ENCODE measurements around the gene NRG4. TPM values are rescaled to one million over a fixed set of nuclear protein-coding genes. Genes with fewer than 3 reads are reported as not detected.
A peak's percentile ranks its signal among the peaks of the same experiment; 100 is the strongest.

NRG4 gene
- total and polyA plus RNA-seq, 2 experiments from 2014 or later: 0.15 to 1.2 TPM

DNA sequence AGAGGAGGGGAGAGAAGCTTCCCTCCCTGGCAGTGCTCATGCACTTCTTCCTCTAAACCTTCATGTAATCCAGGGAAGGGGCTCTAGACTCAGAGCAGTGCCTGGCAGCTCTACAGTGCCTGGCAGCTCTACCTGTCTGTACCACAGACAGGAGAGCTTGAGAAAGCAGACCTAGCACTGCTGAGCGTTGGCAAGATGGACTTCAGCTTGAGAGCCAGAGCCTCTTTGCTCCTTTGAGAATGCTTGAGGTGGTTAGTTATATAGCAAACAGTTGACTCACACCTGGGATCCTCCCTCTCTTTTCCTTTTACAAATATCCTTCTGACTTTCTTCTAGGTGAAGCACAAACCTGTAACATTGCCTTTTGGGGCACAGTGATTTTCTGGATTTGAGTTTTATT is 87.6 kb downstream of the NRG4 start:
- Histone ChIP-seq H3K9me3 (ENCODE audit: low read depth) (no peaks in the 10 kb centered on the region), H3K4me1 (ENCODE audit: low read depth) (peaks cover 21% of the 10 kb centered on the region), H3K27ac (peak overlapping the region; percentile 53), H3K4me3 (no peak overlapping the region), H3K27me3 (no peaks in the 10 kb centered on the region), H3K36me3 (no peaks in the 10 kb centered on the region)
- no peak for DNase-seq (ENCODE audit: low read depth in 1 of 2, low spot score in 1 of 2)
- no peak for TF ChIP-seq CTCF (IDR thresholded peaks at IDR 0.05; ENCODE audit: low read depth, low read length)

- Histone ChIP-seq H3K27me3 (no peaks in the 10 kb centered on the region), H3K36me3 (no peaks in the 10 kb centered on the region), H3K27ac (peak overlapping the region; percentile 53), H3K4me1 (ENCODE audit: low read depth) (peaks cover 18% of the 10 kb centered on the region), H3K9me3 (ENCODE audit: low read depth) (no peaks in the 10 kb centered on the region), H3K4me3 (no peak overlapping the region)
- no peak for TF ChIP-seq CTCF (IDR thresholded peaks at IDR 0.05; ENCODE audit: low read depth, low read length)
- DNase-seq (ENCODE audit: low read depth in 1 of 2, low spot score in 1 of 2): no peak
Observed at GRCh38 chr15:75923756-75924155, 88.5 kb downstream of the NRG4 start.

- peak; percentile 62 to 84 for DNase-seq (ENCODE audit: low read depth in 1 of 2, low spot score in 1 of 2)
- peak; percentile 49 for TF ChIP-seq CTCF (IDR thresholded peaks at IDR 0.05; ENCODE audit: low read depth, low read length)
- no peak overlapping the region for H3K27ac ChIP-seq
Observed at GRCh38 chr15:75921732-75922703, 90.2 kb downstream of the NRG4 start.

GRCh38 chr15:75920079-75920478 is 92.1 kb downstream of the NRG4 start:
- peaks cover 9% of the 10 kb centered on the region for H3K36me3 ChIP-seq
- no peak overlapping the region for H3K27ac ChIP-seq
- TF ChIP-seq CTCF (IDR thresholded peaks at IDR 0.05; ENCODE audit: low read depth, low read length): no peak
- H3K4me3 ChIP-seq: no peak overlapping the region
- H3K9me3 ChIP-seq (ENCODE audit: low read depth): no peaks in the 10 kb centered on the region
- DNase-seq (ENCODE audit: low read depth in 1 of 2, low spot score in 1 of 2): no peak
- H3K27me3 ChIP-seq: no peaks in the 10 kb centered on the region
- peaks cover 11% of the 10 kb centered on the region for H3K4me1 ChIP-seq (ENCODE audit: low read depth)

More at GRCh38 chr15:75921732-75922703, 90.2 kb downstream of the NRG4 start:
- Histone ChIP-seq H3K9me3 (ENCODE audit: low read depth) (no peaks in the 10 kb centered on the region), H3K27me3 (no peaks in the 10 kb centered on the region), H3K36me3 (peaks cover 6% of the 10 kb centered on the region), H3K4me1 (ENCODE audit: low read depth) (peaks cover 18% of the 10 kb centered on the region), H3K4me3 (no peak overlapping the region)

GRCh38 chr15:75918135-75918534 is 94.1 kb downstream of the NRG4 start:
- no peak for DNase-seq (ENCODE audit: low read depth in 1 of 2, low spot score in 1 of 2)
- peaks cover 5% of the 10 kb centered on the region for H3K4me1 ChIP-seq (ENCODE audit: low read depth)
- H3K27me3 ChIP-seq: no peaks in the 10 kb centered on the region
- H3K27ac ChIP-seq: no peak overlapping the region
- no peaks in the 10 kb centered on the region for H3K9me3 ChIP-seq (ENCODE audit: low read depth)
- peaks cover 23% of the 10 kb centered on the region for H3K36me3 ChIP-seq
- no peak overlapping the region for H3K4me3 ChIP-seq
- TF ChIP-seq CTCF (IDR thresholded peaks at IDR 0.05; ENCODE audit: low read depth, low read length): no peak

All from cardiac muscle cell (in vitro differentiated cells and primary cell).